Activated CD4-positive, alpha-beta T cell treated with anti-CD3 and anti-CD28 coated beads for 4 hours (primary cell): Measurements from ENCODE around the gene OSBPL5.

Experiments
- DNase-seq, 2 donors: peaks; one replicate each; pipeline ENCODE4 v3.0.0-alpha.2; 2020

The OSBPL5 gene

GRCh38 chr11:3049430-3050243 lies 115.5 kb downstream of the OSBPL5 start:
- peak; percentile 65 to 75 for DNase-seq

DNA sequence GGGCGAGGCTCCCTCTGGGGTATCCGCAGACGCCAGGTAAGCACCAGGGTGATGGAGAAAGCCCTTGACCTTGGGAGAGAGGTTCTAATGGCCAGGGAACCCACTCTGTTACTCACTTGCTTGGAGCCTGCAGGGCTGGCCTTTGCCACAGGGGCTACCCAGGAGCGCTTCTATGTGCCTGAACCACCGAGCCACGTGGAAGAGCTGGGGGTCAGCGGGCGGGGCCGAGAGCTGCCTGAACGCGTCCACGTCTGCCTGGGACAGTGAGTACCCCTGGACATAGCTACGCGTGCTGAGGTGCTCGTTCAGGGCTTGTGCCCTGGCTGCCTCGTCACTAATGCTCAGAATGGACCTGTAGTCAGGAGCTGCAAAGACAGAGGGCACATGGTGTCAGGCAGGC lies 117.5 kb downstream of the OSBPL5 start:
- no peak for DNase-seq

GRCh38 chr11:3046641-3047040 lies 118.5 kb downstream of the OSBPL5 start:
- no peak for DNase-seq

GRCh38 chr11:3046190-3046589 lies 118.9 kb downstream of the OSBPL5 start:
- DNase-seq = no peak

DNA sequence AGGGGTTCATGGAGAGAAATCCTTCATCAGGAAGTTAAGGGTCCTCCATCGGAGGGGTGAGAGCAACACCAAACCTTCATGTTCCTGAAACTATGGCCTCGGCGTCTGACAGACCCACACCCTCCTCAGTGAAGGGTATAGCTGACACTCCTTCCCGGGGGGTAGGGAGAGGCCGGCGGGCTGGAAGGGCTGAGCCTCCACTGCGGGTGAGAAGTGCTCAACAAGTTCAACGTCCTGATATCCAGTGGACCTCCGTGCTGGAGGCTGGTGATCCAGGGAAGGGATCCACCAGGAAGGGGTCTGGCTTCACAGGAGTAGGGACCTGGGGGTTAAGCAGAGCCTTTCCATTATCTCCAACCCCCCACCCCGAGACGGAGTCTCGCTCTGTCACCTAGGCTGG lies 120.2 kb downstream of the OSBPL5 start:
- no peak for DNase-seq

- no peak for DNase-seq
Observed at GRCh38 chr11:3044004-3044403, 121.1 kb downstream of the OSBPL5 start.

GRCh38 chr11:3043315-3043871 lies 121.7 kb downstream of the OSBPL5 start:
- no peak for DNase-seq

DNA sequence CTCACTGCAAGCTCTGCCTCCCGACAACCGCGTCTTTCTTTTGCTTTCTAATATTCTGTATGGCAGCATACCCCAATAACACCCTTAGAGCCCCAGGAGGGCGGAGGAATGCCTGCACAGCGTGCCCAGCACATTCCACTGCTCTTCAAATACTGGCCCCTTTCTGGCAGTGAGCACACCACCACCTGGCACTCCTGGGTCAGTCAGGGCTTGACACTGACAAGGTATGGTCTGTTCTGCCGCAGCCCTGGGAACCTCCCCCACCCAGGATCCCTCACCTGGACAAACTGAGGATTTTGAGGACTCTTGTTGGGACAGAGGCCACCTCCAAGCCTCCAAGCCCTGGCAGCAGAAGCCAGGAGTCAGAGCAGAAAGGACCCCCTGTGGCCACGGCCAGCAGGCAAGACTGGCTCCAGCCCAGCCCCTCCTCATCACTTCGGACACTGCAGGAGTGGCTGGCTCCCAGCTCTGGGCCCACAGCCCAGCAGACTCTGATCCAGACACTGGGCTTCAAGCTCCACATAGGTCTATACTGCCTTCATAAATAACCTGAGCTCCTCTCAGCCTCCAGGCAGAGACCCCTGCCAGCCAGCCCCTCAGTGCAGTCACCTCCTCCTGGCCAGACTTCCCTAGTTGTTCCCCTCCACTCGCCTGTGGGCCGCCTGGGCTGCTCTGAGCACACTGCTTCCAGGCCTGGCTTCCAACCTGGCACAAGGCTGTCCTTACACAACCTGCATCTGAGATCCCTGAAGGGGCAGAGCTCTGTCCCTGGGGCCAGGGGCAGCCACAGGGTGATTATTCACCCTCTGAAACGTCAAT lies 122.4 kb downstream of the OSBPL5 start:
- DNase-seq = no peak

DNA sequence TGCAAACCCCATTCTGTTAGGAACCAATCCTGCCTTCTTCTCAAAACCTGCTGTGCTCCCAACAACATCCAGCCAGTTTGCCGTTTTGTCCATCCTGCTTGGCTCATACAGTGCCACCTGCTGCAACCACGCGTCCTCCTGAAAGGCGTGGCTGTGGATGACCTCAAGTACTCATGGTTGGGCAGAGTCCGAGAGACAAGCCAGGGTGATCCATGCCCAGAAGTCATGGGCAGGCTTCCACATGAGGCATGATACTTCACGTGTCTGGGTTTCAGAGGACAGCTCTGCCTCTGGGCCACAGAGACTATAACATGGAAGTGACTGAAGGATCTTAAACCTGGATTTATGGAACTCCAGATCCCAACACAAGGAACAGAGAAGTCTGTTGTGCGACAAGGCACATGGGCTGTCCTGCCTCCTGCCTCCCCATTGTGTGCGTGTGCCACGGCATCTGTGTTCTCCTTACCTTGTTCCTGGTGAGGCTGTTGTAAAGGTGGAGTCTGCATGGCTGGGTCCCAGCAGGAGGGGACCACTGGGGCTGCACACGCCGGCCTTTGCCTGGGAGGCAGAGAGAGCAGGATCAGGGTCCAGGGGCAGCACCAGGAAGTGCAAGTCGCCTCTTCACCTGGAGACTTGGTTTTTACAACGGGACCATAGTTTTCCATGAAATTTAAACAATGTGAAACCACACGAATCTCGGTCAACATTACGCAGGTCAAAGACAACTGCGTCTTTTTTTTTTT lies 123.2 kb downstream of the OSBPL5 start:
- no peak for DNase-seq

DNA sequence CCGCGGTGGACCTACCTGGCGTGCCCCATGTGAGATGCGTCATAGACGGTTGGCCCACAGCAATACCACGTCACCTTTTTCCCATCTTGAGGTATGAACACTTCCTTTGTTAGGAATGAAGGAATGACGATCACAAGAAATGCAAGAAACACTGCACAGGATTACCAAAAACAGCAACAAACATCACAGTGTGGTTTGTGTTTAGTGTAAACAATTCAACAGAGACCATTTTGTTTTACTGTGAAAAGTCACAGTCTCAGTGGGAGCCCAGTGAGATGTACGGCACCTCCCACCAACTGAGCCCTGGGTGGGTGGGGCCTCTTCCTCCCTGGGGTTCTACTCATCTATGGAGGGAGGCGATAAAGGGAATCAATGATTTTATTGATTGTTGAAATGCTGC lies 124.2 kb downstream of the OSBPL5 start:
- no peak for DNase-seq

- DNase-seq = no peak
Observed at GRCh38 chr11:3037945-3038271, 127.2 kb downstream of the OSBPL5 start.
